ENCODE measurements around the gene INS. TPM values are rescaled to one million over a fixed set of nuclear protein-coding genes. Genes with fewer than 3 reads are reported as not detected.
"Not testable (repeated sequence)": the region's sequence is repeated elsewhere in the genome, so short reads cannot be mapped to it uniquely, and the experiment has no call there.

Gene INS
- total RNA-seq, 1 experiment from 2014 or later = not detected

- Mint-ChIP-seq H3K4me3 (ENCODE audit: low read depth, unreplicated experiment) (no peak overlapping the region), H3K27me3 (ENCODE audit: unreplicated experiment) (no peaks in the 10 kb centered on the region), H3K27ac (ENCODE audit: unreplicated experiment) (no peak overlapping the region), H3K9me3 (ENCODE audit: low read depth, unreplicated experiment) (no peaks in the 10 kb centered on the region), H3K36me3 (ENCODE audit: insufficient read depth, unreplicated experiment) (no peaks in the 10 kb centered on the region), H3K4me1 (ENCODE audit: low read depth, unreplicated experiment) (peaks cover 9% of the 10 kb centered on the region)
- intact Hi-C loops (cut with micrococcal nuclease; ENCODE audit: unreplicated experiment) = no loop called here
- no TSS peak for BruUV-seq (replicated peaks)
- CTCF ChIA-PET = no interaction called here
- TF ChIP-seq, protein P1, sequence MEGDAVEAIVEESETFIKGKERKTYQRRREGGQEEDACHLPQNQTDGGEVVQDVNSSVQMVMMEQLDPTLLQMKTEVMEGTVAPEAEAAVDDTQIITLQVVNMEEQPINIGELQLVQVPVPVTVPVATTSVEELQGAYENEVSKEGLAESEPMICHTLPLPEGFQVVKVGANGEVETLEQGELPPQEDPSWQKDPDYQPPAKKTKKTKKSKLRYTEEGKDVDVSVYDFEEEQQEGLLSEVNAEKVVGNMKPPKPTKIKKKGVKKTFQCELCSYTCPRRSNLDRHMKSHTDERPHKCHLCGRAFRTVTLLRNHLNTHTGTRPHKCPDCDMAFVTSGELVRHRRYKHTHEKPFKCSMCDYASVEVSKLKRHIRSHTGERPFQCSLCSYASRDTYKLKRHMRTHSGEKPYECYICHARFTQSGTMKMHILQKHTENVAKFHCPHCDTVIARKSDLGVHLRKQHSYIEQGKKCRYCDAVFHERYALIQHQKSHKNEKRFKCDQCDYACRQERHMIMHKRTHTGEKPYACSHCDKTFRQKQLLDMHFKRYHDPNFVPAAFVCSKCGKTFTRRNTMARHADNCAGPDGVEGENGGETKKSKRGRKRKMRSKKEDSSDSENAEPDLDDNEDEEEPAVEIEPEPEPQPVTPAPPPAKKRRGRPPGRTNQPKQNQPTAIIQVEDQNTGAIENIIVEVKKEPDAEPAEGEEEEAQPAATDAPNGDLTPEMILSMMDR (IDR thresholded peaks at IDR 0.05; ENCODE audit: unreplicated experiment) = no peak
- no peak for DNase-seq
Observed at GRCh38 chr11:2180347-2180746, 19.3 kb upstream of the INS start.

GRCh38 chr11:2179516-2179915, 18.5 kb upstream of the INS start:
- no TSS peak for BruUV-seq (replicated peaks)
- Mint-ChIP-seq H3K27ac (ENCODE audit: unreplicated experiment) (no peak overlapping the region), H3K9me3 (ENCODE audit: low read depth, unreplicated experiment) (no peaks in the 10 kb centered on the region), H3K27me3 (ENCODE audit: unreplicated experiment) (no peaks in the 10 kb centered on the region), H3K36me3 (ENCODE audit: insufficient read depth, unreplicated experiment) (no peaks in the 10 kb centered on the region), H3K4me3 (ENCODE audit: low read depth, unreplicated experiment) (no peak overlapping the region), H3K4me1 (ENCODE audit: low read depth, unreplicated experiment) (peaks cover 9% of the 10 kb centered on the region)
- intact Hi-C loops (cut with micrococcal nuclease; ENCODE audit: unreplicated experiment) = no loop called here
- DNase-seq = no peak
- TF ChIP-seq, protein P1 (IDR thresholded peaks at IDR 0.05; ENCODE audit: unreplicated experiment) = no peak
- CTCF ChIA-PET = interaction anchor here (0.7 kb wide), 1 partner anchor 15 kb away, joined by 3 read pairs; no protein-coding TSS in a partner anchor

GRCh38 chr11:2178906-2179494, 18.0 kb upstream of the INS start:
- intact Hi-C loops (cut with micrococcal nuclease; ENCODE audit: unreplicated experiment) = no loop called here
- H3K4me3 Mint-ChIP-seq (ENCODE audit: low read depth, unreplicated experiment) = no peak overlapping the region
- H3K4me1 Mint-ChIP-seq (ENCODE audit: low read depth, unreplicated experiment) = peaks cover 9% of the 10 kb centered on the region
- H3K27ac Mint-ChIP-seq (ENCODE audit: unreplicated experiment) = no peak overlapping the region
- H3K9me3 Mint-ChIP-seq (ENCODE audit: low read depth, unreplicated experiment) = no peaks in the 10 kb centered on the region
- no peaks in the 10 kb centered on the region for H3K36me3 Mint-ChIP-seq (ENCODE audit: insufficient read depth, unreplicated experiment)
- no peaks in the 10 kb centered on the region for H3K27me3 Mint-ChIP-seq (ENCODE audit: unreplicated experiment)
- CTCF ChIA-PET = interaction anchor here (0.7 kb wide), 1 partner anchor 16 kb away, joined by 3 read pairs; no protein-coding TSS in a partner anchor
- no TSS peak for BruUV-seq (replicated peaks)
- TF ChIP-seq, protein P1 (IDR thresholded peaks at IDR 0.05; ENCODE audit: unreplicated experiment) = no peak
- DNase-seq = peak; percentile 68

DNA sequence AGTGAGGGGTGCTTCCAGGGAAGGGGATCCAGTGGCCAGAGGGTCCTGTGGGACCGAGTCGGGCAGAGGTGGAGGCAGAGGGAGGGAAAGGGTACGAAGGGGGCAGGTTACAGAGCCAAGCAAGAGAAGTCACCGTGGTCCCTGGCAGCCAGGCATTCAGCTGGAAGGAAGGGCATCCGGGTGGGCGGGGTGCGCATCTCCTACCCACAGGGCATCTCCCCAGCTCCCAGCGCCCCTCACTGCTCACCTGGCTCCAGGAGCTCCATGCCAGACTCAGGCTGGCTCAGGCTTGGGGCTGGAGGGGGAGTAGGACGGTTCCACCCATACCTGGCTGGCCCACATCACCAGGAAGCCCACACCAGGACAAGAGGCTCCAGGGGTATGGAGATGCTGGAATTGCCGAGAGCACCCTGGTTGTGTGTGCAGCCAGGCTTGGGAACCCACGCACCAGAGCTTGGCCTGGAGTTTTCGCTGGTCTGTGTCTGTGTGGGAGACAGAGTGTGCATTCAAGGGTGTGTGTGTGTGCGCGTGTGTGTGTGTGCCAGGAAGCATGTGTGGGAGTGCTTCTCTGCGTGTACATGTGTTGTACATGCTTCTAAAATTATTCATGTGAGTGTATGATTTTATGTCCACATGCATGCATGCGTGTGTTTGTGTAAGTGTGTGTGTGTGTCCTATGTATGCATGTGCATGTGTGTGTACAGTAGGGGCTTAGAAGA, 17.2 kb upstream of the INS start:
- H3K27ac Mint-ChIP-seq (ENCODE audit: unreplicated experiment); DNase-seq; intact Hi-C loops (cut with micrococcal nuclease; ENCODE audit: unreplicated experiment); H3K36me3 Mint-ChIP-seq (ENCODE audit: insufficient read depth, unreplicated experiment); H3K4me3 Mint-ChIP-seq (ENCODE audit: low read depth, unreplicated experiment); H3K9me3 Mint-ChIP-seq (ENCODE audit: low read depth, unreplicated experiment); H3K4me1 Mint-ChIP-seq (ENCODE audit: low read depth, unreplicated experiment); H3K27me3 Mint-ChIP-seq (ENCODE audit: unreplicated experiment); BruUV-seq (replicated peaks): not testable (repeated sequence)
- CTCF ChIA-PET = interaction anchor here (0.6 kb wide), 1 partner anchor 101 kb away, joined by 4 read pairs; no protein-coding TSS in a partner anchor

DNA sequence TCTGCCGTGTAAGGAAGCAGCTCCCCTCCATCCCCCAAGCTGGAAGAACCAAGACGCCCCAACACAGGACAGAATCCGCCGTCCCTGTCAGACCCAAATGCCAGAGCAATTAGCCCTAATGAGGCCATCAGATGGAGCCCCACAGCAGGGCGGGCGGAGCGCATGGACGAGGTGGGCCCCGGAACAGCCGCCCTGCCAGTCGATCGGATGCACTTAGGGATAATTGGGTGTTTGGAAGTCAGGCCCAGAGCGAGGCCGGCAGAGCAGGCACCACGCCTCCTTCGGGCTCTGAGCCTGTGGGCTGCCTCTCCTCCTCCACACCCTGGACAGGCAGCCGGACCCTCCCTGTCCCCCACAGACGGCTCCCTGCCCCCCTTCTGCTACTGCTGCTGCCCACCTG, 16.1 kb upstream of the INS start:
- Mint-ChIP-seq H3K4me1 (ENCODE audit: low read depth, unreplicated experiment) (peaks cover 9% of the 10 kb centered on the region), H3K4me3 (ENCODE audit: low read depth, unreplicated experiment) (no peak overlapping the region), H3K27ac (ENCODE audit: unreplicated experiment) (no peak overlapping the region), H3K36me3 (ENCODE audit: insufficient read depth, unreplicated experiment) (no peaks in the 10 kb centered on the region), H3K9me3 (ENCODE audit: low read depth, unreplicated experiment) (no peaks in the 10 kb centered on the region), H3K27me3 (ENCODE audit: unreplicated experiment) (peaks cover 17% of the 10 kb centered on the region)
- intact Hi-C loops (cut with micrococcal nuclease; ENCODE audit: unreplicated experiment) = no loop called here
- TF ChIP-seq, protein P1 (IDR thresholded peaks at IDR 0.05; ENCODE audit: unreplicated experiment) = no peak
- DNase-seq = no peak
- no TSS peak for BruUV-seq (replicated peaks)
- CTCF ChIA-PET = no interaction called here

Measured in Calu3 (cell line).